CD4-positive, alpha-beta T cell treated with Interleukin-6 for 4 hours (primary cell): ENCODE data around the gene RND3.
A peak's percentile ranks its signal among the peaks of the same experiment; 100 is the strongest.

Experiments
- DNase-seq: peaks from one replicate; pipeline ENCODE4 v3.0.0-alpha.2; 2020; ENCODE audit warnings: mixed read lengths

Gene RND3

GRCh38 chr2:150487537-150488429 is at the start of gene RND3:
RND3 (minus strand) TSS chr2:150487667; CDS start chr2:150487417, 250 bp downstream.
- peak; percentile 25 for DNase-seq

GRCh38 chr2:150535176-150535575 is 47.7 kb upstream of the RND3 start:
- DNase-seq = no peak

GRCh38 chr2:150532879-150533278 is 45.4 kb upstream of the RND3 start:
- no peak for DNase-seq

GRCh38 chr2:150532020-150532419 is 44.6 kb upstream of the RND3 start:
- no peak for DNase-seq

- no peak for DNase-seq
Observed at GRCh38 chr2:150531591-150531990, 44.1 kb upstream of the RND3 start.

- DNase-seq = no peak
Observed at GRCh38 chr2:150530168-150530567, 42.7 kb upstream of the RND3 start.

GRCh38 chr2:150528861-150529801 is 41.7 kb upstream of the RND3 start:
- DNase-seq = no peak

GRCh38 chr2:150526827-150527226 is 39.4 kb upstream of the RND3 start:
- no peak for DNase-seq

GRCh38 chr2:150526006-150526405 is 38.5 kb upstream of the RND3 start:
- DNase-seq = no peak

- DNase-seq = no peak
Observed at GRCh38 chr2:150522269-150522668, 34.8 kb upstream of the RND3 start.

GRCh38 chr2:150520887-150521664 is 33.6 kb upstream of the RND3 start:
- no peak for DNase-seq

- no peak for DNase-seq
Observed at GRCh38 chr2:150520033-150520432, 32.6 kb upstream of the RND3 start.

- DNase-seq = no peak
Observed at GRCh38 chr2:150517951-150518680, 30.6 kb upstream of the RND3 start.

- no peak for DNase-seq
Observed at GRCh38 chr2:150513647-150514046, 26.2 kb upstream of the RND3 start.

GRCh38 chr2:150508497-150509137 is 21.1 kb upstream of the RND3 start:
- DNase-seq = no peak

GRCh38 chr2:150507071-150507470 is 19.6 kb upstream of the RND3 start:
- DNase-seq = no peak

- DNase-seq = no peak
Observed at GRCh38 chr2:150505178-150505577, 17.7 kb upstream of the RND3 start.

- no peak for DNase-seq
Observed at GRCh38 chr2:150495993-150496627, 8.6 kb upstream of the RND3 start.

GRCh38 chr2:150495001-150495400 is 7.5 kb upstream of the RND3 start:
- DNase-seq = no peak

GRCh38 chr2:150494234-150494945 is 6.9 kb upstream of the RND3 start:
- no peak for DNase-seq
